HEK293 (cell line): ENCODE results near the gene APPL2.

Experiments used
- CTCF ChIA-PET: fragments of 350-600 bp; formaldehyde crosslinking; extraction: SDS; loops from one replicate; lab custom pipeline; 2021; ENCODE audit warnings: antibody characterized with exemption; lab: Yijun Ruan, JAX
- POLR2A ChIA-PET: fragments of 300-600 bp; formaldehyde crosslinking; extraction: SDS; loops from one replicate; lab custom pipeline; 2020; ENCODE audit warnings: antibody characterized with exemption, inconsistent platforms; lab: Yijun Ruan, JAX
- H3K27ac ChIP-seq: fragments of 200-500 bp; sonication (Bioruptor generic); 2 replicates; pipeline ENCODE4 v1.5.1; 2014; ENCODE audit warnings: low read depth, low read length, control low read depth, inconsistent platforms; ENCODE audit errors: extremely low read depth
- H3K36me3 ChIP-seq, 2 experiments: fragments of 200-500 bp in 1 of 2; sonication (Bioruptor generic) in 1 of 2; 1 replicate in 1 of 2; 2 replicates in 1 of 2; pipeline ENCODE4 v1.5.1; 2014 to 2017; ENCODE audit warnings: inconsistent platforms in 2 of 2, low read length in 2 of 2; ENCODE audit not compliant: control insufficient read depth in 2 of 2, insufficient read depth in 1 of 2
- H3K4me1 ChIP-seq: fragments of 200-500 bp; sonication (Bioruptor generic); 2 replicates; pipeline ENCODE4 v1.5.1; 2014; ENCODE audit warnings: mild to moderate bottlenecking, low read length, inconsistent platforms; ENCODE audit not compliant: control insufficient read depth, insufficient read depth
- H3K4me3 ChIP-seq: 2 replicates; pipeline ENCODE4 v1.5.1; 2011; ENCODE audit warnings: low read depth, mild to moderate bottlenecking, control low read depth, low read length, moderate library complexity
- H3K9me3 ChIP-seq: fragments of 200-500 bp; sonication (Bioruptor generic); 2 replicates; pipeline ENCODE4 v1.5.1; 2014; ENCODE audit warnings: low read depth, low read length, inconsistent platforms; ENCODE audit not compliant: control insufficient read depth, insufficient read depth
- ELK4 ChIP-seq: IDR thresholded peaks from 2 replicates; pipeline ENCODE4 v1.6.1; 2011; ENCODE audit warnings: mild to moderate bottlenecking, low read depth, low read length, borderline replicate concordance
- GLIS2 ChIP-seq: fragments of 450-650 bp; formaldehyde crosslinking; IDR thresholded peaks from 2 replicates; pipeline ENCODE4 v1.5.1; 2016; ENCODE audit warnings: missing biosample characterization, missing genetic modification characterization
- KLF16 ChIP-seq: fragments of 450-650 bp; formaldehyde crosslinking; IDR thresholded peaks from 2 replicates; pipeline ENCODE4 v1.5.1; 2017; ENCODE audit warnings: missing biosample characterization, missing genetic modification characterization
- KLF9 ChIP-seq: fragments of 450-650 bp; formaldehyde crosslinking; IDR thresholded peaks from 2 replicates; pipeline ENCODE4 v1.5.1; 2016; ENCODE audit warnings: missing biosample characterization, missing genetic modification characterization, low read depth
- PRDM2 ChIP-seq: fragments of 450-650 bp; formaldehyde crosslinking; IDR thresholded peaks from 2 replicates; pipeline ENCODE4 v1.5.1; 2016; ENCODE audit warnings: missing biosample characterization, missing genetic modification characterization, borderline replicate concordance
- SCRT2 ChIP-seq: fragments of 450-650 bp; formaldehyde crosslinking; IDR thresholded peaks from 2 replicates; pipeline ENCODE4 v1.5.1; 2016; ENCODE audit warnings: missing biosample characterization, missing genetic modification characterization
- ZBTB10 ChIP-seq: fragments of 450-650 bp; formaldehyde crosslinking; IDR thresholded peaks from 2 replicates; pipeline ENCODE4 v1.5.1; 2016; ENCODE audit warnings: missing biosample characterization, missing genetic modification characterization
- ZNF133 ChIP-seq: fragments of 450-650 bp; formaldehyde crosslinking; IDR thresholded peaks from 2 replicates; pipeline ENCODE4 v1.5.1; 2016; ENCODE audit warnings: missing biosample characterization, missing genetic modification characterization
- ZNF138 ChIP-seq: fragments of 450-650 bp; formaldehyde crosslinking; IDR thresholded peaks from 2 replicates; pipeline ENCODE4 v1.5.1; 2016; ENCODE audit warnings: missing biosample characterization, missing genetic modification characterization, borderline replicate concordance
- ZNF16 ChIP-seq: fragments of 450-650 bp; formaldehyde crosslinking; IDR thresholded peaks from 2 replicates; pipeline ENCODE4 v1.5.1; 2016; ENCODE audit warnings: low read depth, missing biosample characterization, missing genetic modification characterization
- ZNF175 ChIP-seq: fragments of 450-650 bp; formaldehyde crosslinking; IDR thresholded peaks from 2 replicates; pipeline ENCODE4 v1.5.1; 2016; ENCODE audit warnings: missing biosample characterization, missing genetic modification characterization
- ZNF19 ChIP-seq: fragments of 450-650 bp; formaldehyde crosslinking; IDR thresholded peaks from 2 replicates; pipeline ENCODE4; 2016; ENCODE audit warnings: missing biosample characterization, missing genetic modification characterization, low read depth
- ZNF221 ChIP-seq: fragments of 450-650 bp; formaldehyde crosslinking; IDR thresholded peaks from 2 replicates; pipeline ENCODE4 v1.5.1; 2017; ENCODE audit warnings: missing biosample characterization, missing genetic modification characterization, borderline replicate concordance
- ZNF398 ChIP-seq: fragments of 450-650 bp; formaldehyde crosslinking; IDR thresholded peaks from 2 replicates; pipeline ENCODE4 v1.5.1; 2017; ENCODE audit warnings: missing biosample characterization, missing genetic modification characterization
- ZNF558 ChIP-seq: fragments of 450-650 bp; formaldehyde crosslinking; IDR thresholded peaks from 2 replicates; pipeline ENCODE4 v1.5.1; 2016; ENCODE audit warnings: missing biosample characterization, missing genetic modification characterization
- ZNF658 ChIP-seq: fragments of 450-650 bp; formaldehyde crosslinking; IDR thresholded peaks from 2 replicates; pipeline ENCODE4; 2016; ENCODE audit warnings: missing biosample characterization, missing genetic modification characterization
- ZNF670 ChIP-seq: fragments of 450-650 bp; formaldehyde crosslinking; IDR thresholded peaks from 2 replicates; pipeline ENCODE4 v1.5.1; 2016; ENCODE audit warnings: missing biosample characterization, missing genetic modification characterization, low read depth
- ZNF747 ChIP-seq: fragments of 450-650 bp; formaldehyde crosslinking; IDR thresholded peaks from 2 replicates; pipeline ENCODE4 v1.5.1; 2016; ENCODE audit warnings: missing biosample characterization, missing genetic modification characterization
- ZSCAN16 ChIP-seq: fragments of 450-650 bp; formaldehyde crosslinking; IDR thresholded peaks from 2 replicates; pipeline ENCODE4 v1.5.1; 2016; ENCODE audit warnings: missing biosample characterization, missing genetic modification characterization

The APPL2 gene

GRCh38 chr12:105222726-105223351 is 13.1 kb downstream of the APPL2 start (continued):
- no peak for TF ChIP-seq ZNF670
- no peak for TF ChIP-seq ZNF747 (tag by site-specific recombination)
- TF ChIP-seq ZNF19, result no peak
- TF ChIP-seq ELK4, result no peak
- TF ChIP-seq SCRT2 (tag by site-specific recombination), result peak; percentile 85

GRCh38 chr12:105222284-105222655 is 13.7 kb downstream of the APPL2 start:
- Histone ChIP-seq H3K4me3 (no peak overlapping the region), H3K4me1 (no peaks in the 10 kb centered on the region), H3K27ac (no peak overlapping the region), H3K9me3 (no peaks in the 10 kb centered on the region), H3K36me3 (peaks cover 6 to 68% of the 10 kb centered on the region in 2 experiments)
- POLR2A ChIA-PET, result no interaction called here
- CTCF ChIA-PET, result interaction anchor here (0.9 kb wide), 1 partner anchor 14 kb away, joined by 3 read pairs; the partner anchor contains the start of gene APPL2
- TF ChIP-seq GLIS2 (tag by site-specific recombination), result no peak
- TF ChIP-seq KLF9 (tag by site-specific recombination), result no peak
- TF ChIP-seq ZSCAN16 (tag by site-specific recombination), result no peak
- no peak for TF ChIP-seq ZNF221 (tag by site-specific recombination)
- no peak for TF ChIP-seq ZNF658
- no peak for TF ChIP-seq ZNF16 (tag by site-specific recombination)
- no peak for TF ChIP-seq ZNF138 (tag by site-specific recombination)
- no peak for TF ChIP-seq KLF16 (tag by site-specific recombination)
- no peak for TF ChIP-seq ZNF398 (tag by site-specific recombination)
- no peak for TF ChIP-seq ZNF175 (tag by site-specific recombination)
- TF ChIP-seq ZBTB10, result no peak
- no peak for TF ChIP-seq ZNF558
- TF ChIP-seq ZNF133 (tag by site-specific recombination), result no peak
- no peak for TF ChIP-seq PRDM2 (tag by site-specific recombination)
